Neural progenitor cell (in vitro differentiated cells): Measurements from ENCODE around the gene OPCML. TPM values are rescaled to one million over a fixed set of nuclear protein-coding genes. Genes with fewer than 3 reads are reported as not detected.

ENCODE experiments used
- DNase-seq: peaks from one replicate; pipeline ENCODE4 v3.0.0-alpha.2; 2016; ENCODE audit warnings: low spot score
- H2AFZ ChIP-seq: fragments of 200-600 bp; sonication (generic); replicated peaks from 2 replicates; pipeline ENCODE4 v1.6.1; 2016; ENCODE audit warnings: antibody characterized with exemption
- H3F3A ChIP-seq: fragments of 200-600 bp; sonication (generic); 2 replicates; pipeline ENCODE4 v1.6.1; 2016; ENCODE audit warnings: antibody characterized with exemption, low read depth
- H3K27ac ChIP-seq: fragments of 200-600 bp; sonication (generic); 2 replicates; pipeline ENCODE4 v1.5.1; 2016; ENCODE audit warnings: mild to moderate bottlenecking
- H3K27me3 ChIP-seq: fragments of 200-600 bp; sonication (generic); 2 replicates; pipeline ENCODE4 v1.6.1; 2016; ENCODE audit warnings: mild to moderate bottlenecking, moderate library complexity
- H3K36me3 ChIP-seq: fragments of 200-600 bp; sonication (generic); 2 replicates; pipeline ENCODE4 v1.5.1; 2016
- H3K4me1 ChIP-seq: fragments of 200-600 bp; sonication (generic); 2 replicates; pipeline ENCODE4 v1.6.1; 2016; ENCODE audit warnings: mixed run types
- H3K4me2 ChIP-seq: fragments of 200-600 bp; sonication (generic); 2 replicates; pipeline ENCODE4 v1.6.1; 2016
- H3K4me3 ChIP-seq: fragments of 200-600 bp; sonication (generic); 2 replicates; pipeline ENCODE4 v1.5.1; 2016
- H3K79me2 ChIP-seq: fragments of 200-600 bp; sonication (generic); 2 replicates; pipeline ENCODE4 v1.6.1; 2016; ENCODE audit warnings: low read depth
- H3K9ac ChIP-seq: fragments of 200-600 bp; sonication (generic); 2 replicates; pipeline ENCODE4 v1.6.1; 2016
- H3K9me3 ChIP-seq: fragments of 200-600 bp; sonication (generic); 2 replicates; pipeline ENCODE4 v1.5.1; 2016; ENCODE audit warnings: low read depth
- H4K20me1 ChIP-seq: fragments of 200-600 bp; sonication (generic); 2 replicates; pipeline ENCODE4 v1.6.1; 2016; ENCODE audit warnings: low read depth
- H3K27ac Mint-ChIP-seq: 3 replicates; pipeline ENCODE4 v1.8.0; 2021; ENCODE audit warnings: mixed read lengths
- H3K27me3 Mint-ChIP-seq: 2 replicates; pipeline ENCODE4 v1.8.0; 2022; ENCODE audit warnings: low read depth, mild to moderate bottlenecking, inconsistent platforms, moderate library complexity, mixed read lengths; ENCODE audit not compliant: insufficient read depth
- H3K36me3 Mint-ChIP-seq: 3 replicates; pipeline ENCODE4 v1.8.0; 2021; ENCODE audit warnings: mixed read lengths
- H3K4me1 Mint-ChIP-seq: 3 replicates; pipeline ENCODE4 v1.8.0; 2021; ENCODE audit warnings: mixed read lengths
- H3K4me3 Mint-ChIP-seq: 3 replicates; pipeline ENCODE4 v1.8.0; 2021; ENCODE audit warnings: mild to moderate bottlenecking, moderate library complexity, mixed read lengths
- H3K9me3 Mint-ChIP-seq: 3 replicates; pipeline ENCODE4 v1.8.0; 2020; ENCODE audit warnings: mixed read lengths
- CTCF ChIP-seq: fragments of 200-600 bp; sonication (generic); IDR thresholded peaks from 2 replicates; pipeline ENCODE4 v1.5.1; 2017; ENCODE audit warnings: antibody characterized with exemption, mild to moderate bottlenecking
- EZH2 ChIP-seq: fragments of 200-600 bp; sonication (generic); IDR thresholded peaks from 2 replicates; pipeline ENCODE4 v1.6.1; 2017; ENCODE audit warnings: antibody characterized with exemption, mild to moderate bottlenecking, moderate library complexity
- EZH2phosphoT487 ChIP-seq: fragments of 200-600 bp; sonication (generic); IDR thresholded peaks from 2 replicates; pipeline ENCODE4 v1.6.1; 2017; ENCODE audit warnings: antibody characterized with exemption
- total RNA-seq: library from RNA; depleted of rRNA; stranded (reverse); fragments of >200 nt; gene quantifications from 2 replicates; pipeline ENCODE4 v1.2.3, GENCODE V29; 2015; ENCODE audit warnings: low replicate concordance

OPCML gene
- total RNA-seq, 1 donor from 2014 or later, result 0.02 TPM

GRCh38 chr11:133249065-133249464 is 283.2 kb downstream of the OPCML start:
- no peak for TF ChIP-seq EZH2phosphoT487
- no peak for TF ChIP-seq CTCF
- no peak for TF ChIP-seq EZH2
- H3K9ac ChIP-seq, result no peak overlapping the region
- H3K4me3 Mint-ChIP-seq, result no peak overlapping the region
- no peaks in the 10 kb centered on the region for H3K9me3 ChIP-seq
- H3K4me3 ChIP-seq, result no peak overlapping the region
- peaks cover 3% of the 10 kb centered on the region for H3K27me3 Mint-ChIP-seq
- no peak overlapping the region for H3K4me2 ChIP-seq
- H3K27ac ChIP-seq, result no peak overlapping the region
- no peaks in the 10 kb centered on the region for H3K79me2 ChIP-seq
- DNase-seq, result peak; percentile 19
- no peaks in the 10 kb centered on the region for H3K36me3 ChIP-seq
- H3K27me3 ChIP-seq, result no peaks in the 10 kb centered on the region
- peaks cover 3% of the 10 kb centered on the region for H3K4me1 Mint-ChIP-seq
- no peaks in the 10 kb centered on the region for H4K20me1 ChIP-seq
- no peaks in the 10 kb centered on the region for H3K36me3 Mint-ChIP-seq
- no peak overlapping the region for H3K27ac Mint-ChIP-seq
- H3K4me1 ChIP-seq, result no peaks in the 10 kb centered on the region
- H3F3A ChIP-seq, result no peaks in the 10 kb centered on the region
- no peak overlapping the region for H2AFZ ChIP-seq
- peaks cover 4% of the 10 kb centered on the region for H3K9me3 Mint-ChIP-seq

- no peak overlapping the region for H3K4me3 ChIP-seq
- TF ChIP-seq CTCF, result peak; percentile 26
- no peak for TF ChIP-seq EZH2
- no peak for TF ChIP-seq EZH2phosphoT487
- DNase-seq, result peak; percentile 9
- Mint-ChIP-seq H3K36me3 (no peaks in the 10 kb centered on the region), H3K27me3 (no peaks in the 10 kb centered on the region), H3K4me3 (no peak overlapping the region), H3K9me3 (peaks cover under 1% of the 10 kb centered on the region), H3K27ac (no peak overlapping the region), H3K4me1 (no peaks in the 10 kb centered on the region)
- no peaks in the 10 kb centered on the region for H3F3A ChIP-seq
- no peaks in the 10 kb centered on the region for H3K79me2 ChIP-seq
- no peak overlapping the region for H3K27ac ChIP-seq
- peaks cover 10% of the 10 kb centered on the region for H3K4me1 ChIP-seq
- no peak overlapping the region for H3K9ac ChIP-seq
- H3K36me3 ChIP-seq, result no peaks in the 10 kb centered on the region
- no peaks in the 10 kb centered on the region for H3K27me3 ChIP-seq
- H3K4me2 ChIP-seq, result no peak overlapping the region
- no peak overlapping the region for H2AFZ ChIP-seq
- H4K20me1 ChIP-seq, result no peaks in the 10 kb centered on the region
- H3K9me3 ChIP-seq, result no peaks in the 10 kb centered on the region
Observed at GRCh38 chr11:133243832-133244231, 288.5 kb downstream of the OPCML start.

GRCh38 chr11:133240908-133241655 is 291.2 kb downstream of the OPCML start:
- Mint-ChIP-seq H3K36me3 (no peaks in the 10 kb centered on the region), H3K27me3 (peaks cover 3% of the 10 kb centered on the region), H3K9me3 (no peaks in the 10 kb centered on the region), H3K27ac (no peak overlapping the region), H3K4me1 (peaks cover 5% of the 10 kb centered on the region), H3K4me3 (no peak overlapping the region)
- H3K9me3 ChIP-seq, result no peaks in the 10 kb centered on the region
- H2AFZ ChIP-seq, result no peak overlapping the region
- peaks cover 10% of the 10 kb centered on the region for H3K4me1 ChIP-seq
- no peak overlapping the region for H3K4me2 ChIP-seq
- no peaks in the 10 kb centered on the region for H3K79me2 ChIP-seq
- H4K20me1 ChIP-seq, result no peaks in the 10 kb centered on the region
- TF ChIP-seq CTCF (no peak), EZH2 (no peak), EZH2phosphoT487 (no peak)
- H3K36me3 ChIP-seq, result no peaks in the 10 kb centered on the region
- no peaks in the 10 kb centered on the region for H3K27me3 ChIP-seq
- DNase-seq, result no peak
- no peak overlapping the region for H3K4me3 ChIP-seq
- H3K9ac ChIP-seq, result no peak overlapping the region
- no peaks in the 10 kb centered on the region for H3F3A ChIP-seq
- no peak overlapping the region for H3K27ac ChIP-seq
